ENCODE measurements around the gene NOS2.
"Not testable (repeated sequence)": the region's sequence is repeated elsewhere in the genome, so short reads cannot be mapped to it uniquely, and the experiment has no call there.

Gene NOS2

GRCh38 chr17:27753726-27754125 lies 46.6 kb downstream of the NOS2 start:
- DNase-seq = not testable (repeated sequence)

GRCh38 chr17:27752831-27753619 lies 47.3 kb downstream of the NOS2 start:
- not testable (repeated sequence) for DNase-seq

GRCh38 chr17:27751622-27752490 lies 48.5 kb downstream of the NOS2 start:
- DNase-seq = no peak

GRCh38 chr17:27751166-27751565 lies 49.2 kb downstream of the NOS2 start:
- DNase-seq = no peak

GRCh38 chr17:27749562-27750150 lies 50.7 kb downstream of the NOS2 start:
- not testable (repeated sequence) for DNase-seq

GRCh38 chr17:27748360-27748825 lies 51.9 kb downstream of the NOS2 start:
- DNase-seq = no peak

- DNase-seq = no peak
These were observed 52.6 kb downstream of the NOS2 start for GRCh38 chr17:27747462-27748359.

GRCh38 chr17:27746881-27747280 lies 53.4 kb downstream of the NOS2 start:
- DNase-seq = no peak

- not testable (repeated sequence) for DNase-seq
These were observed 54.0 kb downstream of the NOS2 start for GRCh38 chr17:27746320-27746719.

GRCh38 chr17:27745207-27745830 lies 55.0 kb downstream of the NOS2 start:
- DNase-seq = not testable (repeated sequence)

- no peak for DNase-seq
These were observed 56.9 kb downstream of the NOS2 start for GRCh38 chr17:27743281-27743885.

GRCh38 chr17:27741971-27742575 lies 58.3 kb downstream of the NOS2 start:
- DNase-seq = no peak

- no peak for DNase-seq
These were observed 58.9 kb downstream of the NOS2 start for GRCh38 chr17:27741361-27741861.

- not testable (repeated sequence) for DNase-seq
These were observed 59.8 kb downstream of the NOS2 start for GRCh38 chr17:27740541-27740940.

- DNase-seq = no peak
These were observed 66.6 kb downstream of the NOS2 start for GRCh38 chr17:27733773-27734172.

GRCh38 chr17:27732746-27733145 lies 67.6 kb downstream of the NOS2 start:
- DNase-seq = not testable (repeated sequence)

GRCh38 chr17:27725982-27726381 lies 74.3 kb downstream of the NOS2 start:
- DNase-seq = not testable (repeated sequence)

GRCh38 chr17:27721797-27722196 lies 78.5 kb downstream of the NOS2 start:
- DNase-seq = no peak

All from NCI-H2081 (cell line).